GM23248 (cell line): ENCODE measurements around the gene CHRNB4.

ENCODE experiments used
- EZH2 ChIP-seq: fragments of 200-600 bp; sonication (generic); IDR thresholded peaks from 2 replicates; pipeline ENCODE4 v1.6.1; 2018; ENCODE audit warnings: antibody characterized with exemption, mild to moderate bottlenecking; ENCODE audit not compliant: insufficient read depth, poor library complexity, severe bottlenecking
- EZH2phosphoT487 ChIP-seq: fragments of 200-600 bp; sonication (generic); IDR thresholded peaks from 2 replicates; pipeline ENCODE4 v1.6.1; 2018; ENCODE audit warnings: antibody characterized with exemption, moderate library complexity, mild to moderate bottlenecking, low read depth; ENCODE audit not compliant: insufficient read depth

DNA sequence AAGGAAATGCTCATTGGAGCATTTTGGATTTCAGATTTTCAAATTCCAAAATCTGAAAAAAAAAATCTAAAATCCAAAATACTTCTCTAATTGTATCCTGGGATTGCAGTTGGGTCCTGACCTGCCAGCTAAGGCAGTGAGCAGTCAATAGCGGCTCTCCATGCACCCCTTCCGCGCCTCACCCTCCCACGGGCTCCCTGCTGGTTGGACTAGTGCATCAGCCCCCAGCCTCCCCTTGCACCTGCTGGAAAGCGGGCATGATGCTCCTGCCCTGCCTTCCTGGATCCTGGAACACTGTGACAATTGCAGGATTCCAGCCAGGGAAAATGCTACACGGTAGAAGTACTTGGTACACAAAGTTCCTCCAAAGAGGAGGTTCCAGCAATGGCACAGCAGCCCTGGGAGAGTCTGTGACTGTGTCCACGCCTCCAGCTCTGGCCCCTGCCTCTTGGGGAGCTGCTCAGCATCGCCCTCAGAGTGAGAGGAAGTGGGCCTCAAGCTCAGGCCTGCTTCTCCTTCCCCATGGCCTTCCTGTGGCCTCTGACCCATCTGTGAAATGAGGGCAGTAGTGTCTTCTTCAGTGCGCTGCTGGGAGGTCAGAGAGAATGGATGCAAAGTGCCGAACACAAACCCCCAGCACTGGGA, 39.5 kb upstream of the CHRNB4 start:
- no peak for TF ChIP-seq EZH2phosphoT487
- TF ChIP-seq EZH2, result no peak
